Endothelial cell of umbilical vein (primary cell): ENCODE measurements around the gene MYO1B. TPM values are rescaled to one million over a fixed set of nuclear protein-coding genes. Genes with fewer than 3 reads are reported as not detected.

Experiments
- BruUV-seq: library from RNA; stranded (reverse); fragments of 400-500 nt; replicated peaks from 2 replicates; lab custom pipeline; 2021; lab: Mats Ljungman, UMichigan
- CTCF ChIA-PET: fragments of 300-600, 350-600 bp; sonication (Branson Sonifier 250); formaldehyde crosslinking; loops from one replicate; lab custom pipeline; 2021; ENCODE audit warnings: antibody characterized with exemption, inconsistent platforms; lab: Charles Lee
- POLR2A ChIA-PET: fragments of 300-600, 350-600 bp; sonication (Branson Sonifier 250); formaldehyde crosslinking; loops from one replicate; lab custom pipeline; 2021; ENCODE audit warnings: antibody characterized with exemption, inconsistent platforms; lab: Charles Lee
- DNase-seq: peaks from one replicate; pipeline ENCODE4 v3.0.0-alpha.2; 2011; ENCODE audit warnings: low read depth, low spot score
- FAIRE-seq: peaks from 2 replicates; lab custom pipeline; 2011; peaks lifted over from hg19 to GRCh38; lab: Jason Lieb, UNC
- H2AFZ ChIP-seq: 2 replicates; pipeline ENCODE4 v1.6.0; 2012; ENCODE audit warnings: low read depth, low read length, control low read depth, inconsistent platforms
- H3K27ac ChIP-seq: 2 replicates; pipeline ENCODE4 v1.5.1; 2011; ENCODE audit warnings: low read depth, mild to moderate bottlenecking, control low read depth, low read length, moderate library complexity; ENCODE audit not compliant: insufficient read depth
- H3K27me3 ChIP-seq, 2 experiments: 2 replicates each; pipeline versions ENCODE4 v1.6.0 to v1.6.1; 2011; ENCODE audit warnings: low read length in 2 of 2, mixed read lengths in 1 of 2; ENCODE audit not compliant: control insufficient read depth in 2 of 2, insufficient read depth in 2 of 2
- H3K36me3 ChIP-seq, 2 experiments: 2 replicates in 1 of 2; 3 replicates in 1 of 2; pipeline ENCODE4 v1.5.1; 2011; ENCODE audit warnings: low read length in 2 of 2, mild to moderate bottlenecking in 1 of 2, moderate library complexity in 1 of 2; ENCODE audit not compliant: control insufficient read depth in 2 of 2, insufficient read depth in 2 of 2; ENCODE audit errors: extremely low read depth in 1 of 2
- H3K4me1 ChIP-seq: 3 replicates; pipeline ENCODE4 v1.5.1; 2011; ENCODE audit warnings: mild to moderate bottlenecking, low read length; ENCODE audit not compliant: control insufficient read depth, insufficient read depth; ENCODE audit errors: extremely low read depth
- H3K4me2 ChIP-seq: 2 replicates; pipeline ENCODE4 v1.6.1; 2011; ENCODE audit warnings: low read length, control low read depth, mixed read lengths; ENCODE audit not compliant: insufficient read depth
- H3K4me3 ChIP-seq, 3 experiments: fragments of 200-600 bp in 1 of 3; sonication (generic), shearing (Covaris generic) in 1 of 3; replicated peaks in 1 of 3; 2 replicates each; pipeline ENCODE4 v1.5.1; 2011 to 2016; ENCODE audit warnings: control low read depth in 3 of 3, low read length in 3 of 3, mild to moderate bottlenecking in 2 of 3, inconsistent platforms in 1 of 3, low read depth in 1 of 3, moderate library complexity in 1 of 3; ENCODE audit not compliant: insufficient read depth in 1 of 3
- H3K79me2 ChIP-seq: 2 replicates; pipeline ENCODE4 v1.6.0; 2012; ENCODE audit warnings: low read length, inconsistent platforms; ENCODE audit not compliant: control insufficient read depth, insufficient read depth
- H3K9ac ChIP-seq: replicated peaks from 2 replicates; pipeline ENCODE3; 2011; ENCODE audit warnings: low read length, control low read depth; ENCODE audit not compliant: insufficient read depth; ENCODE audit errors: extremely low read depth
- H3K9me1 ChIP-seq: replicated peaks from 3 replicates; pipeline ENCODE4 v1.6.0; 2011; ENCODE audit warnings: mild to moderate bottlenecking, low read length; ENCODE audit not compliant: control insufficient read depth, insufficient read depth; ENCODE audit errors: extremely low read depth
- H3K9me3 ChIP-seq: replicated peaks from 2 replicates; pipeline ENCODE4 v1.5.1; 2012; ENCODE audit warnings: low read length, inconsistent platforms; ENCODE audit not compliant: control insufficient read depth, insufficient read depth
- H4K20me1 ChIP-seq: replicated peaks from 2 replicates; pipeline ENCODE3; 2011; ENCODE audit warnings: mild to moderate bottlenecking, low read length; ENCODE audit not compliant: control insufficient read depth, insufficient read depth; ENCODE audit errors: extremely low read depth
- CTCF ChIP-seq, 2 donors: IDR thresholded peaks; 1 replicate in 1 of 2; 2 replicates in 1 of 2; pipeline ENCODE4 v1.5.1; 2011; ENCODE audit warnings: low read length in 2 of 2, mild to moderate bottlenecking in 2 of 2, moderate library complexity in 2 of 2, control low read depth in 1 of 2, inconsistent platforms in 1 of 2, low read depth in 1 of 2; ENCODE audit not compliant: insufficient read depth in 1 of 2; ENCODE audit errors: extremely low read depth in 1 of 2
- EZH2 ChIP-seq: IDR thresholded peaks from 2 replicates; pipeline ENCODE4 v1.6.1; 2012; ENCODE audit warnings: borderline replicate concordance, low read depth, mild to moderate bottlenecking, moderate library complexity, low read length, inconsistent platforms; ENCODE audit not compliant: severe bottlenecking
- FOS ChIP-seq: IDR thresholded peaks from 2 replicates; pipeline ENCODE4 v1.6.1; 2011; ENCODE audit warnings: mild to moderate bottlenecking, low read length, moderate library complexity, borderline replicate concordance; ENCODE audit not compliant: insufficient read depth
- GATA2 ChIP-seq: IDR thresholded peaks from 2 replicates; pipeline ENCODE4 v1.7.0; 2011; ENCODE audit warnings: low read depth, mild to moderate bottlenecking, moderate library complexity, mixed read lengths, low read length; ENCODE audit not compliant: insufficient read length, insufficient read depth
- JUN ChIP-seq: IDR thresholded peaks from 2 replicates; pipeline ENCODE4 v1.6.1; 2011; ENCODE audit warnings: borderline replicate concordance, low read depth; ENCODE audit not compliant: insufficient read length, insufficient read depth
- MAX ChIP-seq: IDR thresholded peaks from 2 replicates; pipeline ENCODE4 v1.6.1; 2011; ENCODE audit not compliant: insufficient read depth, insufficient read length
- MYC ChIP-seq: IDR thresholded peaks from one replicate; pipeline ENCODE4 v1.6.1; 2011; ENCODE audit warnings: mild to moderate bottlenecking, low read depth, low read length
- POLR2A ChIP-seq: IDR thresholded peaks from 2 replicates; pipeline ENCODE4 v1.6.1; 2012; ENCODE audit warnings: low read depth, mild to moderate bottlenecking, control low read depth, low read length
- POLR2AphosphoS5 ChIP-seq: IDR thresholded peaks from 2 replicates; pipeline ENCODE4 v1.6.1; 2012; ENCODE audit warnings: low read depth, mild to moderate bottlenecking, control low read depth, low read length, moderate library complexity; ENCODE audit not compliant: insufficient read depth
- dilution Hi-C: fragments of 300-500 bp; cut with MboI; formaldehyde crosslinking; loops from one replicate; pipeline ENCODE4 v1.15.0; 2019; ENCODE audit warnings: low sequenced_read_pairs; ENCODE audit not compliant: extremely low pct_ligation_motif_present
- intact Hi-C: fragments of 100-400 bp; cut with micrococcal nuclease; formaldehyde crosslinking; loops from one replicate; pipeline ENCODE4 v1.10.0; 2022
- polyA plus RNA-seq, 4 experiments: library from polyadenylated mRNA; depleted of rRNA in 3 of 4; stranded (reverse) in 3 of 4; unstranded in 1 of 4; fragments of >200 nt; gene quantifications; 2 replicates each; pipeline versions ENCODE4 v1.2.1 to v1.2.3, GENCODE V29; 2011 to 2012; ENCODE audit warnings: missing spikeins in 1 of 4
- total RNA-seq: library from RNA; stranded (reverse); gene quantifications from 2 replicates; pipeline ENCODE4 v1.2.3, GENCODE V29; 2021

Gene MYO1B
- total and polyA plus RNA-seq, 2 donors (not counting 3 experiments of a cell fraction or from before 2014, with no cell fraction given) = 8.7 to 51.1 TPM

- peak; percentile 28 for DNase-seq
- Histone ChIP-seq H2AFZ (no peak overlapping the region), H4K20me1 (no peaks in the 10 kb centered on the region), H3K9ac (no peak overlapping the region), H3K27me3 (no peaks in the 10 kb centered on the region), H3K4me1 (no peaks in the 10 kb centered on the region), H3K9me3 (no peaks in the 10 kb centered on the region), H3K36me3 (no peaks in the 10 kb centered on the region), H3K4me3 (no peak overlapping the region), H3K27ac (no peak overlapping the region), H3K9me1 (no peaks in the 10 kb centered on the region), H3K79me2 (no peaks in the 10 kb centered on the region), H3K4me2 (no peak overlapping the region)
- intact Hi-C loops (no loop called here), dilution Hi-C loops (no loop called here)
- TF ChIP-seq MAX (no peak), JUN (no peak), POLR2AphosphoS5 (no peak), FOS (no peak)
- BruUV-seq = no TSS peak
- FAIRE-seq = no peak
- POLR2A ChIA-PET = no interaction called here
- CTCF ChIA-PET = no interaction called here
Observed at GRCh38 chr2:191359133-191359532, 113.9 kb downstream of the MYO1B start.

GRCh38 chr2:191360918-191361317 lies 115.7 kb downstream of the MYO1B start:
- POLR2A ChIA-PET = no interaction called here
- Histone ChIP-seq H3K27me3 (no peaks in the 10 kb centered on the region), H3K9me1 (no peaks in the 10 kb centered on the region), H3K4me3 (no peak overlapping the region), H3K9ac (no peak overlapping the region), H3K27ac (no peak overlapping the region), H3K4me1 (no peaks in the 10 kb centered on the region), H4K20me1 (no peaks in the 10 kb centered on the region), H3K4me2 (no peak overlapping the region), H3K79me2 (no peaks in the 10 kb centered on the region), H2AFZ (no peak overlapping the region), H3K36me3 (no peaks in the 10 kb centered on the region), H3K9me3 (no peaks in the 10 kb centered on the region)
- intact Hi-C loops = no loop called here
- FAIRE-seq (no peak), DNase-seq (no peak)
- dilution Hi-C loops = no loop called here
- TF ChIP-seq GATA2 (no peak), CTCF (IDR thresholded peaks at IDR 0.05; ENCODE audit: extremely low read depth in 1 of 2, insufficient read depth in 1 of 2, low read depth in 1 of 2, low read length in 2 of 2) (no peak), JUN (no peak), POLR2AphosphoS5 (no peak), EZH2 (no peak), FOS (no peak), MAX (no peak), MYC (no peak), POLR2A (no peak)
- no TSS peak for BruUV-seq
- CTCF ChIA-PET = interaction anchor here (1.5 kb wide), 1 partner anchor 309 kb away, joined by 3 read pairs; no protein-coding TSS in a partner anchor
